Measurements from ENCODE around the gene DYNLT2. TPM values are rescaled to one million over a fixed set of nuclear protein-coding genes. Genes with fewer than 3 reads are reported as not detected.

DYNLT2 gene
- total RNA-seq, 1 donor from 2014 or later, result 1.7 TPM

DNA sequence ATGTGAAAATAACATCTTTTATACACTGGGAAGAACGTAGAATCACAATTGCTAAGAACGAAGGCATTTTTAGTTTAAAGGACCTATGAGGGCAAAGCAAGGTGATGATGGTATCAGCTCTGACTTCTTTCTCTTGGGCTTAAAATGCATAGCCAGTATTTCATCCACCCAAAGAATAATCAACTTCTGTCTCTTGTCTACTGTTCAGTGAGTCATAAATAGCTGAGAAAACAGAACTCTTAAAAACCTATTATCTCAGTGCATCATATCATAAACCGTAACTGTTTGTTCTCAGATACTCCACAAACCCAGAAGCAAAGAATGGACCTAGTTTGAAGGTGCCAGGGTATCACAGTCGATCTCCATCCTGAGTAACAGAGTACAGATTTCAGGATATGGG, 32.3 kb downstream of the DYNLT2 start:
- Mint-ChIP-seq H3K27me3 (ENCODE audit: unreplicated experiment) (peaks cover 4% of the 10 kb centered on the region), H3K4me1 (ENCODE audit: low read depth, unreplicated experiment) (peaks cover 3% of the 10 kb centered on the region), H3K36me3 (ENCODE audit: unreplicated experiment) (no peaks in the 10 kb centered on the region), H3K27ac (ENCODE audit: unreplicated experiment) (no peak overlapping the region), H3K9me3 (ENCODE audit: unreplicated experiment) (peaks cover 6% of the 10 kb centered on the region), H3K4me3 (ENCODE audit: unreplicated experiment) (no peak overlapping the region)
- DNase-seq, result no peak
- TF ChIP-seq, protein P1, sequence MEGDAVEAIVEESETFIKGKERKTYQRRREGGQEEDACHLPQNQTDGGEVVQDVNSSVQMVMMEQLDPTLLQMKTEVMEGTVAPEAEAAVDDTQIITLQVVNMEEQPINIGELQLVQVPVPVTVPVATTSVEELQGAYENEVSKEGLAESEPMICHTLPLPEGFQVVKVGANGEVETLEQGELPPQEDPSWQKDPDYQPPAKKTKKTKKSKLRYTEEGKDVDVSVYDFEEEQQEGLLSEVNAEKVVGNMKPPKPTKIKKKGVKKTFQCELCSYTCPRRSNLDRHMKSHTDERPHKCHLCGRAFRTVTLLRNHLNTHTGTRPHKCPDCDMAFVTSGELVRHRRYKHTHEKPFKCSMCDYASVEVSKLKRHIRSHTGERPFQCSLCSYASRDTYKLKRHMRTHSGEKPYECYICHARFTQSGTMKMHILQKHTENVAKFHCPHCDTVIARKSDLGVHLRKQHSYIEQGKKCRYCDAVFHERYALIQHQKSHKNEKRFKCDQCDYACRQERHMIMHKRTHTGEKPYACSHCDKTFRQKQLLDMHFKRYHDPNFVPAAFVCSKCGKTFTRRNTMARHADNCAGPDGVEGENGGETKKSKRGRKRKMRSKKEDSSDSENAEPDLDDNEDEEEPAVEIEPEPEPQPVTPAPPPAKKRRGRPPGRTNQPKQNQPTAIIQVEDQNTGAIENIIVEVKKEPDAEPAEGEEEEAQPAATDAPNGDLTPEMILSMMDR (IDR thresholded peaks at IDR 0.05; ENCODE audit: partially characterized antibody, unreplicated experiment), result no peak

DNA sequence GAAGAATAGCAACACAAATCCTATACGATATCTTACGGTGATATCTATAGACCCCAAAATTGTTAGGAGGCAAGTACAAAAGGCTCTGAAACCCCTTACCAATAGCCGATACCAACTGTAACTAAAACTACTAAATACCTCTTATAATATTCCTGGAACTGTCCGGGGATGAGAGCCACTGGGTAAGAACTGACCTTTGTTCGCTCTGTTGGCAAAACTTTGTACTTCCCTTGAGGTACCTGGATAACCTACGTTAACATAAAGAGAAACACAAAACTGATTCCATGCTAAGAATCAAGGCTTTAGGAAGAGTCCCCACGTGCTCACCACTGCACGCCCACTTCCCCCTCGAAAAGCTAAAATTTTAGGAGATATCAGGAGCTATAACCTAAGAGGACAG, 36.8 kb downstream of the DYNLT2 start:
- Mint-ChIP-seq H3K27ac (ENCODE audit: unreplicated experiment) (no peak overlapping the region), H3K36me3 (ENCODE audit: unreplicated experiment) (no peaks in the 10 kb centered on the region), H3K4me3 (ENCODE audit: unreplicated experiment) (no peak overlapping the region), H3K27me3 (ENCODE audit: unreplicated experiment) (no peaks in the 10 kb centered on the region), H3K9me3 (ENCODE audit: unreplicated experiment) (no peaks in the 10 kb centered on the region), H3K4me1 (ENCODE audit: low read depth, unreplicated experiment) (no peaks in the 10 kb centered on the region)
- TF ChIP-seq, protein P1 (IDR thresholded peaks at IDR 0.05; ENCODE audit: partially characterized antibody, unreplicated experiment), result no peak
- DNase-seq, result no peak

DNA sequence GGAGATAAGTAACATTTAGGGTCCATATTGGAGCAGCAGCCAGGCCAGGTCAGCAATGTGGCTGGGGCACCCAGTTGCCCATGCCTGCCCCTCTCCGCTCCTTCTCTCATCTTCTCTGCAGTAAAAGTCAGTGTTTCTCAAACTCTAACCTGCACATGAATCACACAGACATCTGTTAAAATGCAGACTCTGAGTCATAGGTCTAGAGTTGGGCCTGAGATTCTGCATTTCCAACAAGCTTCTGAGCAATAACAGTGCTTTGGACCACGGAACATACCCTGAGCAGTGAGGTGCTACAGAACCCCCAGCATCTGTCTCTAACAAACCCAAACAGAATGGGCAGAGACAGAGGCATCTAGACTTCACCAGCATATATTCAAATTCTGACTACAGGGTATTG, 37.2 kb downstream of the DYNLT2 start:
- Mint-ChIP-seq H3K27me3 (ENCODE audit: unreplicated experiment) (no peaks in the 10 kb centered on the region), H3K9me3 (ENCODE audit: unreplicated experiment) (no peaks in the 10 kb centered on the region), H3K4me1 (ENCODE audit: low read depth, unreplicated experiment) (no peaks in the 10 kb centered on the region), H3K36me3 (ENCODE audit: unreplicated experiment) (no peaks in the 10 kb centered on the region), H3K27ac (ENCODE audit: unreplicated experiment) (no peak overlapping the region), H3K4me3 (ENCODE audit: unreplicated experiment) (no peak overlapping the region)
- DNase-seq, result no peak
- TF ChIP-seq, protein P1 (IDR thresholded peaks at IDR 0.05; ENCODE audit: partially characterized antibody, unreplicated experiment), result no peak

DNA sequence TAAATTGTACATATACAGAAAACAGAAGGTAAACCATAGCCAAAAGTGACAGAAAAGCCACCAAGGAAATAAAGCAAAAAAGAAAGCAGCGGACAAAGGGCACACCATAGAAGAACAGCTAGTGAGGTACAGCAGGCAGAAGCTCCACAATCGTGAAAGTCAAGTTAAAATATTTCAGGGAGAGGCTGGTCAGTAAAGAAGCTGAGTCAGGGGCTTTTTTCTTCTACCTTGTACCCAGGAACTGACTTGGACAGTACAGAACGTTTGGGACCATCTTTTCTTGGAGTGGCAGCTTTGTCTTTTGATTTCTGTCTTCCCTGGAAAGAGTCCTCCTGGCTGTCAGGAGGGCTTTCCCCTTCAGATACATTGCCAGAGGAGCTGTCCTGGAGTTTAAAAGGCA, 41.4 kb downstream of the DYNLT2 start:
- H3K27me3 Mint-ChIP-seq (ENCODE audit: unreplicated experiment), result no peaks in the 10 kb centered on the region
- no peaks in the 10 kb centered on the region for H3K9me3 Mint-ChIP-seq (ENCODE audit: unreplicated experiment)
- H3K27ac Mint-ChIP-seq (ENCODE audit: unreplicated experiment), result no peak overlapping the region
- no peak overlapping the region for H3K4me3 Mint-ChIP-seq (ENCODE audit: unreplicated experiment)
- TF ChIP-seq, protein P1 (IDR thresholded peaks at IDR 0.05; ENCODE audit: partially characterized antibody, unreplicated experiment), result no peak
- no peak for DNase-seq
- H3K4me1 Mint-ChIP-seq (ENCODE audit: low read depth, unreplicated experiment), result no peaks in the 10 kb centered on the region
- no peaks in the 10 kb centered on the region for H3K36me3 Mint-ChIP-seq (ENCODE audit: unreplicated experiment)

DNA sequence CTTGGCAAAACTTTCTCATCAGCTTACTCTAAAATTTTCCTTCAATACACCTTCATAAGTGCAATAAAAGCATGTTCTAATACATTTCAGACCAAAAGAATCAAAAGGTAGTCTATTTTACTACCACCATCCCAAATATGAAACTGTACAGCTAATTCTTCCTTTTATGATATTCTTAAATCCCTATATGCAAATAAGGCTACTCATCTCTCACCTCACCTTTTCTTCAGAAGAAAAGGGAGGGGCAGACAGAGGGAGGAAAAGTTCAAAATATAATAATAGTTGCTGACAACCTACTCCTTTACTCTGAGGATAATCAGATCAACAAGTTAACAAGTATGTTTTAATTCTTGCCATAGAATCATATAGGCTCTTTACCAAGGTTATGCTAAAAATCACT, 42.1 kb downstream of the DYNLT2 start:
- H3K27me3 Mint-ChIP-seq (ENCODE audit: unreplicated experiment), result no peaks in the 10 kb centered on the region
- no peak overlapping the region for H3K4me3 Mint-ChIP-seq (ENCODE audit: unreplicated experiment)
- TF ChIP-seq, protein P1 (IDR thresholded peaks at IDR 0.05; ENCODE audit: partially characterized antibody, unreplicated experiment), result no peak
- no peaks in the 10 kb centered on the region for H3K36me3 Mint-ChIP-seq (ENCODE audit: unreplicated experiment)
- no peak for DNase-seq
- H3K4me1 Mint-ChIP-seq (ENCODE audit: low read depth, unreplicated experiment), result no peaks in the 10 kb centered on the region
- H3K27ac Mint-ChIP-seq (ENCODE audit: unreplicated experiment), result no peak overlapping the region
- no peaks in the 10 kb centered on the region for H3K9me3 Mint-ChIP-seq (ENCODE audit: unreplicated experiment)

All from glutamatergic neuron (in vitro differentiated cells).